HCT116 (cell line): ENCODE measurements around the gene ALCAM. TPM values are rescaled to one million over a fixed set of nuclear protein-coding genes. Genes with fewer than 3 reads are reported as not detected.
A peak's percentile ranks its signal among the peaks of the same experiment; 100 is the strongest.

Source experiments
- ATAC-seq: fragments of 200-7000 bp; cut with Tn5 transposase; 2 replicates; pipeline ENCODE4 v1.9.1; 2020; ENCODE audit warnings: mild to moderate bottlenecking, moderate library complexity
- BruUV-seq: library from RNA; stranded (reverse); fragments of 400-500 nt; replicated peaks from 2 replicates; lab custom pipeline; 2021; lab: Mats Ljungman, UMichigan
- CTCF ChIA-PET: fragments of 300-600 bp; sonication (Branson Sonifier 250); formaldehyde crosslinking; loops from one replicate; lab custom pipeline; 2021; ENCODE audit warnings: antibody characterized with exemption; lab: Charles Lee
- POLR2A ChIA-PET: fragments of 300-600, 350-600 bp; sonication (Branson Sonifier 250); formaldehyde crosslinking; loops from one replicate; lab custom pipeline; 2021; ENCODE audit warnings: antibody characterized with exemption; lab: Charles Lee
- RAD21 ChIA-PET, 2 experiments: fragments of 300-600 bp; sonication (Branson Sonifier 250); formaldehyde crosslinking; loops; one replicate each; lab custom pipeline; 2023; ENCODE audit warnings: low total read pairs in 2 of 2; ENCODE audit not compliant: uncharacterized antibody in 2 of 2, unreplicated experiment in 2 of 2, low non-redundant PET in 1 of 2; lab: Charles Lee
- DNase-seq: peaks from one replicate; pipeline ENCODE4 v3.0.0-alpha.2; 2010; ENCODE audit warnings: low read depth, low spot score
- H2AFZ ChIP-seq: fragments of 200-600 bp; shearing (Covaris generic), sonication (generic); 2 replicates; pipeline ENCODE4 v1.6.1; 2017; ENCODE audit warnings: low read depth, mixed run types, mixed read lengths, antibody characterized with exemption, low read length; ENCODE audit not compliant: poor library complexity, severe bottlenecking
- H3K27ac ChIP-seq: 2 replicates; pipeline ENCODE4 v1.5.1; 2012; ENCODE audit warnings: low read depth, low read length
- H3K27me3 ChIP-seq: fragments of 200-600 bp; sonication (generic); 2 replicates; pipeline ENCODE4 v1.6.1; 2016; ENCODE audit warnings: mixed run types, low read length, mixed read lengths; ENCODE audit not compliant: insufficient read depth
- H3K36me3 ChIP-seq, 2 experiments: fragments of 200-500 bp in 1 of 2; fragments of 200-600 bp in 1 of 2; sonication (Bioruptor generic) in 1 of 2; sonication (generic) in 1 of 2; 2 replicates each; pipeline versions ENCODE4 v1.5.1 to v1.6.1; 2014 to 2016; ENCODE audit warnings: low read length in 2 of 2, inconsistent platforms in 1 of 2, mixed read lengths in 1 of 2, mixed run types in 1 of 2; ENCODE audit not compliant: insufficient read depth in 2 of 2, control insufficient read depth in 1 of 2
- H3K4me1 ChIP-seq, 2 experiments: fragments of 200-600 bp in 1 of 2; sonication (generic) in 1 of 2; 2 replicates each; pipeline versions ENCODE4 v1.5.1 to v1.6.1; 2012 to 2017; ENCODE audit warnings: low read length in 2 of 2, inconsistent platforms in 1 of 2, mild to moderate bottlenecking in 1 of 2, mixed read lengths in 1 of 2, mixed run types in 1 of 2, moderate library complexity in 1 of 2; ENCODE audit not compliant: insufficient read depth in 2 of 2, control insufficient read depth in 1 of 2
- H3K4me2 ChIP-seq: fragments of 200-600 bp; sonication (generic); 2 replicates; pipeline ENCODE4 v1.6.1; 2017; ENCODE audit warnings: mixed run types, low read length, mixed read lengths
- H3K4me3 ChIP-seq, 2 experiments: fragments of 200-600 bp in 1 of 2; sonication (generic) in 1 of 2; replicated peaks in 1 of 2; 2 replicates each; pipeline ENCODE4 v1.5.1; 2011 to 2016; ENCODE audit warnings: low read length in 2 of 2, control low read depth in 1 of 2, low read depth in 1 of 2, mild to moderate bottlenecking in 1 of 2, mixed read lengths in 1 of 2, mixed run types in 1 of 2
- H3K79me2 ChIP-seq: fragments of 200-600 bp; sonication (generic); 2 replicates; pipeline ENCODE4 v1.6.1; 2017; ENCODE audit warnings: mild to moderate bottlenecking, mixed run types, low read length, moderate library complexity, mixed read lengths; ENCODE audit not compliant: insufficient read depth
- H3K9ac ChIP-seq: fragments of 200-600 bp; sonication (generic); 2 replicates; pipeline ENCODE4 v1.6.1; 2016; ENCODE audit warnings: low read length, mixed read lengths
- H3K9me2 ChIP-seq: fragments of 200-600 bp; sonication (generic), shearing (Covaris generic); 2 replicates; pipeline ENCODE4 v1.6.1; 2017; ENCODE audit warnings: mixed run types, mild to moderate bottlenecking, moderate library complexity; ENCODE audit not compliant: insufficient read depth
- H3K9me3 ChIP-seq, 2 experiments: fragments of 200-500 bp in 1 of 2; fragments of 200-600 bp in 1 of 2; sonication (Bioruptor generic) in 1 of 2; sonication (generic) in 1 of 2; 2 replicates each; pipeline ENCODE4 v1.6.1; 2014 to 2017; ENCODE audit warnings: low read length in 2 of 2, mixed read lengths in 2 of 2, inconsistent platforms in 1 of 2, low read depth in 1 of 2, mild to moderate bottlenecking in 1 of 2, mixed run types in 1 of 2, moderate library complexity in 1 of 2; ENCODE audit not compliant: control insufficient read depth in 1 of 2, insufficient read depth in 1 of 2
- H4K20me1 ChIP-seq: fragments of 200-600 bp; sonication (generic), shearing (Covaris generic); 2 replicates; pipeline ENCODE4 v1.6.1; 2017; ENCODE audit warnings: mixed run types, mild to moderate bottlenecking, moderate library complexity; ENCODE audit not compliant: insufficient read depth
- ATF3 ChIP-seq: IDR thresholded peaks from 2 replicates; pipeline ENCODE4 v1.6.1; 2012
- CBX3 ChIP-seq: IDR thresholded peaks from 2 replicates; pipeline ENCODE4 v1.6.1; 2012; ENCODE audit warnings: low read depth
- CTCF ChIP-seq, 3 experiments: fragments of 200-600 bp in 1 of 3; sonication (generic) in 1 of 3; IDR thresholded peaks in 2 of 3; conservative IDR thresholded peaks in 1 of 3; 2 replicates each; pipeline ENCODE4 v1.5.1; 2012 to 2017; ENCODE audit warnings: low read depth in 2 of 3, low read length in 2 of 3, antibody characterized with exemption in 1 of 3, borderline replicate concordance in 1 of 3, control low read depth in 1 of 3, mild to moderate bottlenecking in 1 of 3, mixed read lengths in 1 of 3, mixed run types in 1 of 3, moderate library complexity in 1 of 3; ENCODE audit not compliant: insufficient read depth in 1 of 3
- EGR1 ChIP-seq: IDR thresholded peaks from 2 replicates; pipeline ENCODE4 v1.6.1; 2012; ENCODE audit warnings: low read depth
- ELF1 ChIP-seq: IDR thresholded peaks from 2 replicates; pipeline ENCODE4 v1.6.1; 2012; ENCODE audit warnings: low read depth, borderline replicate concordance
- EZH2 ChIP-seq: fragments of 200-600 bp; sonication (generic); IDR thresholded peaks from 2 replicates; pipeline ENCODE4 v1.6.1; 2017; ENCODE audit warnings: antibody characterized with exemption, mixed run types
- EZH2phosphoT487 ChIP-seq: fragments of 200-600 bp; IDR thresholded peaks from 2 replicates; pipeline ENCODE4 v1.6.1; 2018; ENCODE audit warnings: antibody characterized with exemption, borderline replicate concordance
- FOSL1 ChIP-seq: IDR thresholded peaks from 2 replicates; pipeline ENCODE4 v1.6.1; 2012; ENCODE audit warnings: low read depth
- JUND ChIP-seq: IDR thresholded peaks from 2 replicates; pipeline ENCODE4 v1.6.1; 2012
- MAX ChIP-seq: IDR thresholded peaks from 2 replicates; pipeline ENCODE4 v1.6.1; 2012
- POLR2A ChIP-seq: IDR thresholded peaks from 2 replicates; pipeline ENCODE4 v1.7.0; 2011; ENCODE audit warnings: borderline replicate concordance; ENCODE audit not compliant: insufficient read depth, insufficient read length; ENCODE audit errors: extremely low read depth
- POLR2AphosphoS5 ChIP-seq: IDR thresholded peaks from 2 replicates; pipeline ENCODE4 v1.6.1; 2011; ENCODE audit warnings: mild to moderate bottlenecking, low read depth, low read length, moderate library complexity
- RAD21 ChIP-seq: IDR thresholded peaks from 2 replicates; pipeline ENCODE4 v1.6.1; 2012; ENCODE audit warnings: low read depth, mild to moderate bottlenecking
- SIN3A ChIP-seq: IDR thresholded peaks from 2 replicates; pipeline ENCODE4 v1.6.1; 2012; ENCODE audit warnings: low read depth
- SP1 ChIP-seq: IDR thresholded peaks from 2 replicates; pipeline ENCODE4 v1.6.1; 2012; ENCODE audit warnings: low read depth
- SRF ChIP-seq: IDR thresholded peaks from 2 replicates; pipeline ENCODE4 v1.6.1; 2012; ENCODE audit warnings: low read depth
- TCF7L2 ChIP-seq: IDR thresholded peaks from 2 replicates; pipeline ENCODE4 v1.7.0; 2011; ENCODE audit warnings: borderline replicate concordance, inconsistent platforms; ENCODE audit not compliant: insufficient read depth, insufficient read length; ENCODE audit errors: extremely low read depth
- YY1 ChIP-seq: IDR thresholded peaks from 2 replicates; pipeline ENCODE4 v1.6.1; 2011; ENCODE audit warnings: low read length, low read depth, moderate library complexity, mild to moderate bottlenecking; ENCODE audit not compliant: insufficient replicate concordance; ENCODE audit errors: extremely low read depth
- ZBTB33 ChIP-seq: IDR thresholded peaks from 2 replicates; pipeline ENCODE4 v1.6.1; 2011; ENCODE audit warnings: mild to moderate bottlenecking, low read length, moderate library complexity; ENCODE audit not compliant: insufficient replicate concordance; ENCODE audit errors: extremely low read depth
- ZFX ChIP-seq: fragments of 450-650 bp; IDR thresholded peaks from 2 replicates; pipeline ENCODE4 v1.6.1; 2017
- ZNF274 ChIP-seq: fragments of 200-500 bp; sonication (Bioruptor generic); IDR thresholded peaks from 2 replicates; pipeline ENCODE4 v1.6.1; 2014; ENCODE audit warnings: mild to moderate bottlenecking, low read depth, low read length, inconsistent platforms
- intact Hi-C: fragments of 100-400 bp; cut with micrococcal nuclease; formaldehyde crosslinking; loops from 2 replicates; pipeline ENCODE4 v1.10.0; 2022
- total RNA-seq: library from RNA; stranded (reverse); gene quantifications from one replicate; pipeline ENCODE4 v1.2.1, GENCODE V29; 2021; ENCODE audit not compliant: unreplicated experiment

The ALCAM gene
- total RNA-seq, 1 experiment from 2014 or later: 56.7 TPM

GRCh38 chr3:105401691-105402149 is 35.0 kb downstream of the ALCAM start:
- CTCF ChIA-PET: no interaction called here
- H3K79me2 ChIP-seq: peaks cover 43% of the 10 kb centered on the region
- BruUV-seq: no TSS peak
- no peak for TF ChIP-seq YY1
- TF ChIP-seq JUND: peak; percentile 50; the same call in 1 of the 2 replicates
- no peak for TF ChIP-seq TCF7L2
- peak; percentile 11; the same call in 1 of the 2 replicates for TF ChIP-seq RAD21
- TF ChIP-seq SIN3A: 0 out of 2 replicates have a peak, but pooled peaks have one; percentile 18
- no peak for TF ChIP-seq ZFX
- peak; percentile 42; the same call in 1 of the 2 replicates for TF ChIP-seq SP1
- TF ChIP-seq SRF: no peak
- peak; percentile 35; the same call in 1 of the 2 replicates for TF ChIP-seq MAX
- TF ChIP-seq ZBTB33: no peak
- no peak for TF ChIP-seq ELF1
- TF ChIP-seq ATF3: no peak
- no peak for TF ChIP-seq CTCF (IDR thresholded peaks at IDR 0.05 in 2 of 3, conservative IDR thresholded peaks at IDR 0.05 in 1 of 3; ENCODE audit: borderline replicate concordance in 1 of 3, insufficient read depth in 1 of 3, low read depth in 2 of 3, low read length in 2 of 3)
- no peak for TF ChIP-seq EZH2phosphoT487
- peak; percentile 50 for TF ChIP-seq FOSL1
- no peak; the same call in 1 of the 2 replicates for TF ChIP-seq POLR2AphosphoS5
- TF ChIP-seq POLR2A: no peak
- no peak for TF ChIP-seq ZNF274
- 0 out of 2 replicates have a peak, but pooled peaks have one; percentile 37 for TF ChIP-seq EGR1
- TF ChIP-seq CBX3: peak; percentile 63; the same call in 1 of the 2 replicates
- TF ChIP-seq EZH2: no peak

More at GRCh38 chr3:105401691-105402149, 35.0 kb downstream of the ALCAM start:
- no peak overlapping the region for H2AFZ ChIP-seq
- peaks cover 0 to 4% of the 10 kb centered on the region in 2 experiments; a peak in 1 of 4 replicates for H3K9me3 ChIP-seq
- H3K36me3 ChIP-seq: no peaks in the 10 kb centered on the region
- intact Hi-C loops: loop anchor here (2.0 kb wide), 1 partner anchor 33 kb away; no protein-coding TSS in a partner anchor
- H3K4me3 ChIP-seq: peak overlapping the region; percentile 28 to 52
- H3K4me1 ChIP-seq: peaks cover 33 to 58% of the 10 kb centered on the region in 2 experiments
- peak overlapping the region; percentile 87 for H3K27ac ChIP-seq
- ChIA-PET POLR2A (no interaction called here), RAD21 (interaction anchor here in 1 of 2 experiments (0.8 kb wide), 1 partner anchor 35 kb away, joined by 3 read pairs; the partner anchor contains the start of gene ALCAM)
- DNase-seq (peak; percentile 53), ATAC-seq (peak; percentile 60)
- H4K20me1 ChIP-seq: no peaks in the 10 kb centered on the region
- peak overlapping the region; percentile 69 for H3K9ac ChIP-seq
- peak overlapping the region; percentile 86 for H3K4me2 ChIP-seq
- no peaks in the 10 kb centered on the region for H3K9me2 ChIP-seq
- no peaks in the 10 kb centered on the region for H3K27me3 ChIP-seq
